WTC11 (cell line): ENCODE measurements around the gene SYTL2. TPM values are rescaled to one million over a fixed set of nuclear protein-coding genes. Genes with fewer than 3 reads are reported as not detected.

ENCODE experiments used
- ATAC-seq: fragments of 200-7000 bp; cut with Tn5 transposase; 2 replicates; pipeline ENCODE4 v1.10.0; 2021; ENCODE audit warnings: mild to moderate bottlenecking, moderate library complexity
- CTCF ChIA-PET: fragments of 300-600 bp; sonication (Branson Sonifier 250); formaldehyde crosslinking; loops from one replicate; lab custom pipeline; 2021; ENCODE audit warnings: antibody characterized with exemption; lab: Charles Lee
- POLR2A ChIA-PET: fragments of 350-600 bp; sonication (Branson Sonifier 250); formaldehyde crosslinking; loops from one replicate; lab custom pipeline; 2021; ENCODE audit warnings: antibody characterized with exemption; lab: Charles Lee
- DNase-seq: peaks from one replicate; pipeline ENCODE4 v3.0.0; 2021; ENCODE audit warnings: low spot score
- H3K27ac Mint-ChIP-seq: 2 replicates; pipeline ENCODE4 v1.8.0; 2021; ENCODE audit warnings: mixed read lengths
- H3K27me3 Mint-ChIP-seq: 2 replicates; pipeline ENCODE4 v1.8.0; 2021; ENCODE audit warnings: low read depth, mild to moderate bottlenecking, moderate library complexity, mixed read lengths
- H3K36me3 Mint-ChIP-seq: 2 replicates; pipeline ENCODE4 v1.8.0; 2021; ENCODE audit warnings: mixed read lengths
- H3K4me1 Mint-ChIP-seq: 2 replicates; pipeline ENCODE4 v1.8.0; 2022; ENCODE audit warnings: mixed read lengths
- H3K4me3 Mint-ChIP-seq: 2 replicates; pipeline ENCODE4 v1.8.0; 2021; ENCODE audit warnings: mild to moderate bottlenecking, moderate library complexity, mixed read lengths
- H3K9me3 Mint-ChIP-seq: 2 replicates; pipeline ENCODE4 v1.8.0; 2021; ENCODE audit warnings: mixed read lengths
- AFF4 ChIP-seq: sonication (generic); formaldehyde crosslinking; IDR thresholded peaks from 2 replicates; pipeline ENCODE4 v1.8.1; 2023; ENCODE audit warnings: mild to moderate bottlenecking, missing genetic modification reagents, borderline replicate concordance
- ARID4B ChIP-seq: sonication (generic); formaldehyde crosslinking; IDR thresholded peaks from 2 replicates; pipeline ENCODE4 v1.8.0; 2023; ENCODE audit warnings: missing genetic modification reagents, mild to moderate bottlenecking, borderline replicate concordance
- ATF1 ChIP-seq: sonication (generic); formaldehyde crosslinking; IDR thresholded peaks from 2 replicates; pipeline ENCODE4 v1.8.1; 2023; ENCODE audit warnings: mild to moderate bottlenecking, moderate library complexity, missing genetic modification reagents
- CBFB ChIP-seq: sonication (generic); formaldehyde crosslinking; IDR thresholded peaks from 2 replicates; pipeline ENCODE4 v1.8.1; 2022; ENCODE audit warnings: mild to moderate bottlenecking, low read depth, missing genetic modification reagents
- EMX1 ChIP-seq: fragments of 250-450 bp; sonication (Bioruptor Pico); IDR thresholded peaks from 2 replicates; pipeline ENCODE4 v1.8.0; 2021; ENCODE audit warnings: mild to moderate bottlenecking
- FOXJ3 ChIP-seq: sonication (generic); formaldehyde crosslinking; IDR thresholded peaks from 2 replicates; pipeline ENCODE4 v1.9.0; 2021; ENCODE audit warnings: missing genetic modification reagents, mild to moderate bottlenecking, borderline replicate concordance
- GTF2I ChIP-seq: fragments of 250-450 bp; sonication (Bioruptor Pico); conservative IDR thresholded peaks from 2 replicates; pipeline ENCODE4 v1.4.0; 2021; ENCODE audit warnings: mild to moderate bottlenecking
- IRF2 ChIP-seq: sonication (generic); formaldehyde crosslinking; IDR thresholded peaks from 2 replicates; pipeline ENCODE4 v1.8.0; 2022; ENCODE audit warnings: low read depth, missing genetic modification reagents, borderline replicate concordance
- JAZF1 ChIP-seq: fragments of 250-450 bp; sonication (Bioruptor Pico); IDR thresholded peaks from 2 replicates; pipeline ENCODE4 v1.9.0; 2021; ENCODE audit warnings: moderate library complexity, mild to moderate bottlenecking, inconsistent platforms
- NFATC4 ChIP-seq: fragments of 250-450 bp; sonication (Bioruptor Pico); IDR thresholded peaks from 2 replicates; pipeline ENCODE4 v1.9.0; 2021; ENCODE audit warnings: mild to moderate bottlenecking
- NR1H2 ChIP-seq: sonication (generic); formaldehyde crosslinking; IDR thresholded peaks from 2 replicates; pipeline ENCODE4 v1.9.0; 2021; ENCODE audit warnings: mild to moderate bottlenecking, moderate library complexity, missing genetic modification reagents
- OVOL2 ChIP-seq: fragments of 250-450 bp; sonication (Bioruptor Pico); IDR thresholded peaks from 2 replicates; pipeline ENCODE4 v1.9.0; 2021; ENCODE audit warnings: mild to moderate bottlenecking, borderline replicate concordance
- PRDM15 ChIP-seq: sonication (generic); formaldehyde crosslinking; IDR thresholded peaks from 2 replicates; pipeline ENCODE4 v1.8.0; 2022; ENCODE audit warnings: missing genetic modification reagents
- TEAD1 ChIP-seq: sonication (generic); formaldehyde crosslinking; IDR thresholded peaks from 2 replicates; pipeline ENCODE4 v1.8.0; 2022; ENCODE audit warnings: mild to moderate bottlenecking, missing genetic modification reagents
- ZMAT4 ChIP-seq: fragments of 250-450 bp; sonication (Bioruptor Pico); IDR thresholded peaks from 2 replicates; pipeline ENCODE4 v1.9.0; 2021; ENCODE audit warnings: mild to moderate bottlenecking
- ZNF263 ChIP-seq: sonication (generic); formaldehyde crosslinking; IDR thresholded peaks from 2 replicates; pipeline ENCODE4 v1.8.1; 2022; ENCODE audit warnings: low read depth, mild to moderate bottlenecking, moderate library complexity, missing genetic modification reagents
- total RNA-seq: library from RNA; stranded (reverse); gene quantifications from 3 replicates; pipeline ENCODE4 v1.2.3, GENCODE V29; 2021
- TF ChIP-seq, protein P1 (sequence below): fragments of 200-600 bp; IDR thresholded peaks from 2 replicates; pipeline ENCODE4 v1.8.0; 2022; ENCODE audit warnings: antibody characterized with exemption

Gene SYTL2
- total RNA-seq, 1 experiment from 2014 or later, result 7.1 TPM

DNA sequence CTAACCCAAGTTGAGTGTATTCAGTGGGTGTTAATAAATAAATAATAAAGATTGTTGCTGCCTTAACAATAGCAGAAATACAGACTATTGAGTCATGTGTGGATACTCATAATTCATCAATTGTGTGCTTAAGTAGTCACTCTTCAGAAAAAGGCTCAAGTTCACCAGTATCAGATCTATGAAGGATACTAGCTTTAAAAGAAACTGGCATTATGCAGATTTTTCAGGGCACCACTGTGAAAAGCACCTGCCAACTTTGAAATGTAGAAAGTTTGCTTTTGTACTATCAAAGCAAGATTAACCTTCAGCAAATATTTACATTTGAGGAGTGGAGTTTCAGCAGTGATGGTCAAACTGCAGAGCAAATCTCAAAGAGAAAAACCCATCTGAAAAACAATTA lies 20.1 kb upstream of the SYTL2 start (continued):
- TF ChIP-seq PRDM15 (CRISPR knock-in tag), result no peak
- no peak for TF ChIP-seq AFF4 (CRISPR knock-in tag)
- TF ChIP-seq TEAD1, result no peak
- TF ChIP-seq EMX1 (CRISPR knock-in tag), result no peak
- TF ChIP-seq ZMAT4 (CRISPR knock-in tag), result no peak
- TF ChIP-seq NR1H2 (CRISPR knock-in tag), result no peak
- TF ChIP-seq OVOL2 (CRISPR knock-in tag), result no peak
- no peak for TF ChIP-seq ATF1
- TF ChIP-seq IRF2 (CRISPR knock-in tag), result no peak
- TF ChIP-seq, protein P1, sequence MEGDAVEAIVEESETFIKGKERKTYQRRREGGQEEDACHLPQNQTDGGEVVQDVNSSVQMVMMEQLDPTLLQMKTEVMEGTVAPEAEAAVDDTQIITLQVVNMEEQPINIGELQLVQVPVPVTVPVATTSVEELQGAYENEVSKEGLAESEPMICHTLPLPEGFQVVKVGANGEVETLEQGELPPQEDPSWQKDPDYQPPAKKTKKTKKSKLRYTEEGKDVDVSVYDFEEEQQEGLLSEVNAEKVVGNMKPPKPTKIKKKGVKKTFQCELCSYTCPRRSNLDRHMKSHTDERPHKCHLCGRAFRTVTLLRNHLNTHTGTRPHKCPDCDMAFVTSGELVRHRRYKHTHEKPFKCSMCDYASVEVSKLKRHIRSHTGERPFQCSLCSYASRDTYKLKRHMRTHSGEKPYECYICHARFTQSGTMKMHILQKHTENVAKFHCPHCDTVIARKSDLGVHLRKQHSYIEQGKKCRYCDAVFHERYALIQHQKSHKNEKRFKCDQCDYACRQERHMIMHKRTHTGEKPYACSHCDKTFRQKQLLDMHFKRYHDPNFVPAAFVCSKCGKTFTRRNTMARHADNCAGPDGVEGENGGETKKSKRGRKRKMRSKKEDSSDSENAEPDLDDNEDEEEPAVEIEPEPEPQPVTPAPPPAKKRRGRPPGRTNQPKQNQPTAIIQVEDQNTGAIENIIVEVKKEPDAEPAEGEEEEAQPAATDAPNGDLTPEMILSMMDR, result no peak
- TF ChIP-seq NFATC4 (CRISPR knock-in tag), result no peak
- TF ChIP-seq FOXJ3 (CRISPR knock-in tag), result no peak

DNA sequence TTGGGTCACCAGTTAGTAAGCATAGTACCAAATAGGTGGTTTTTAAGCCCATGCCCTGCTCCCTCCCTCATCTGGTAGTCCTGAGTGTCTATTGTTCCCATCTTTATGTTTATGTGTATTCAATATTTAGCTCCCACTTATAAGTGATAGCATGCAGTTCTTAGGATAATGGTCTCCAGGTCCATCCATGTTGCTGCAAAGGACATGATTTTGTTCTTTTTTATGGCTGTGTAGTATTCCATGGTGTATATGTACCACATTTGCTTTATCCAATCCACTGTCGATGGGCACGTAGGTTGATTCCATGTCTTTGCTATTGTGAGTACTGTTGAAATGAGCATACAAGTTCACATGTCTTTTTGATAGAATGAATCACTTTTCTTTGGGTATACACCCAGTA lies 18.2 kb upstream of the SYTL2 start:
- ATAC-seq (no peak), DNase-seq (no peak)
- peaks cover 4% of the 10 kb centered on the region for H3K27me3 Mint-ChIP-seq
- H3K9me3 Mint-ChIP-seq, result peaks cover 12% of the 10 kb centered on the region; the same call in 1 of the 2 replicates
- ChIA-PET CTCF (no interaction called here), POLR2A (no interaction called here)
- H3K4me1 Mint-ChIP-seq, result peaks cover 10% of the 10 kb centered on the region
- no peaks in the 10 kb centered on the region for H3K36me3 Mint-ChIP-seq
- no peak for TF ChIP-seq CBFB (CRISPR knock-in tag)
- TF ChIP-seq ZNF263 (CRISPR knock-in tag), result no peak
- TF ChIP-seq IRF2 (CRISPR knock-in tag), result no peak
- no peak for TF ChIP-seq JAZF1
- TF ChIP-seq EMX1 (CRISPR knock-in tag), result no peak
- TF ChIP-seq ARID4B (CRISPR knock-in tag), result no peak
- TF ChIP-seq GTF2I (CRISPR knock-in tag), result 0 out of 2 replicates have a peak, but pooled peaks have one; percentile 30
- no peak overlapping the region for H3K4me3 Mint-ChIP-seq
- no peak overlapping the region for H3K27ac Mint-ChIP-seq
